ENCODE data around the gene TRIP13.

Gene TRIP13

DNA sequence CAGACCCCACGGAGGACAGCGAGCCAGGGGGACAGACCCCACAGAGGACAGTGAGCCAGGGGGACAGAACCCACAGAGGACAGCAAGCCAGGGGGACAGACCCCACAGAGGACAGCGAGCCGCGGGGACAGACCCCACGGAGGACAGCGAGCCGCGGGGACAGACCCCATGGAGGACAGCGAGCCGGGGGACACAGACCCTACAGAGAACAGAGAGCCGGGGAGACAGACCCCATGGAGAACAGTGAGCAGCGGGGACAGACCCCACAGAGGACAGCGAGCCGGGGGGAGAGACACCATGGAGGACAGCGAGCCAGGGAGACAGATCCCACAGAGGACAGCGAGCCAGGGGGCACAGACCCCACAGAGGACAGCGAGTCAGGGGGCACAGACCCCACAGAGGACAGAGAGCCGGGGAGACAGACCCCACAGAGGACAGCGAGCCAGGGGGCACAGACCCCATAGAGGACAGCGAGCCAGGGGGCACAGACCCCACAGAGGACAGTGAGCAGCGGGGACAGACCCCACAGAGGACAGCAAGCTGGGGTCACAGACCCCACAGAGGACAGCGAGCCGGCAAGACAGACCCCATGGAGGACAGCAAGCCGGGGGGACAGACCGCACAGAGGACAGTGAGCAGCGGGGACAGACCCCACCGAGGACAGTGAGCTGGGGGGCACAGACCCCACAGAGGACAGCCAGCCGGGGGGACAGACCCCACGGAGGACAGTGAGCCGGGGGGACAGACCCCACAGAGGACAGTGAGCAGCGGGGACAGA, 37.5 kb upstream of the TRIP13 start:
- in situ Hi-C loops (cut with HindIII; ENCODE audit: low sequenced_read_pairs) = no loop called here

- in situ Hi-C loops (cut with HindIII; ENCODE audit: low sequenced_read_pairs) = no loop called here
Measured at GRCh38 chr5:855771-856530, 36.7 kb upstream of the TRIP13 start.

GRCh38 chr5:856531-857425, 35.9 kb upstream of the TRIP13 start:
- in situ Hi-C loops (cut with HindIII; ENCODE audit: low sequenced_read_pairs) = no loop called here

- in situ Hi-C loops (cut with HindIII; ENCODE audit: low sequenced_read_pairs) = no loop called here
Measured at GRCh38 chr5:858726-859125, 34.0 kb upstream of the TRIP13 start.

- in situ Hi-C loops (cut with HindIII; ENCODE audit: low sequenced_read_pairs) = no loop called here
Measured at GRCh38 chr5:859391-859790, 33.3 kb upstream of the TRIP13 start.

DNA sequence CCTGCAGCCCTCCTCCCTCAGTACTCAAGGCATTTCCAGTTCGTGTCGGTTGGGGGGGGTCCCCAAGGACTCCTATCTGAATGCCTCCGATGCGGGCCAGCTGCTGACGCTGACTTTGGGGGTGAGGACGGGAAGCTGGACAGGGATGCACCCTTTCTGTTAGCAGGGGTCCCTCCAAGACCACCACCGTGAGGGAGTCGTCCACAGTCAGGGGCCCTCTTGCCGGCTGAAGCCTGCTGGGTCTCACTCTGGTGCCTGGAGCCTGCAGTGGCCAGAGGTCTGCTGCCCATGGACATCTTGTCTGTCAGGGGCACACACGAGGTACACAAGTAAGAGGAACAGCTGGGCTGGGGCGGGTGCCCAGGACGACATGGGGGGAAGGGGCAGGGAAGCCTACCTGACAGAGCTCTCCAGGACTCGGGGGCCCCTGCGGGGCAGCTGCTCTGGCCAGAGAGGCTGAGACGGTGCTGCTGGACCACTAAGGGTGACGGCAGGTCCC, 32.8 kb upstream of the TRIP13 start:
- in situ Hi-C loops (cut with HindIII; ENCODE audit: low sequenced_read_pairs) = no loop called here

- in situ Hi-C loops (cut with HindIII; ENCODE audit: low sequenced_read_pairs) = no loop called here
Measured at GRCh38 chr5:860506-861150, 32.1 kb upstream of the TRIP13 start.

DNA sequence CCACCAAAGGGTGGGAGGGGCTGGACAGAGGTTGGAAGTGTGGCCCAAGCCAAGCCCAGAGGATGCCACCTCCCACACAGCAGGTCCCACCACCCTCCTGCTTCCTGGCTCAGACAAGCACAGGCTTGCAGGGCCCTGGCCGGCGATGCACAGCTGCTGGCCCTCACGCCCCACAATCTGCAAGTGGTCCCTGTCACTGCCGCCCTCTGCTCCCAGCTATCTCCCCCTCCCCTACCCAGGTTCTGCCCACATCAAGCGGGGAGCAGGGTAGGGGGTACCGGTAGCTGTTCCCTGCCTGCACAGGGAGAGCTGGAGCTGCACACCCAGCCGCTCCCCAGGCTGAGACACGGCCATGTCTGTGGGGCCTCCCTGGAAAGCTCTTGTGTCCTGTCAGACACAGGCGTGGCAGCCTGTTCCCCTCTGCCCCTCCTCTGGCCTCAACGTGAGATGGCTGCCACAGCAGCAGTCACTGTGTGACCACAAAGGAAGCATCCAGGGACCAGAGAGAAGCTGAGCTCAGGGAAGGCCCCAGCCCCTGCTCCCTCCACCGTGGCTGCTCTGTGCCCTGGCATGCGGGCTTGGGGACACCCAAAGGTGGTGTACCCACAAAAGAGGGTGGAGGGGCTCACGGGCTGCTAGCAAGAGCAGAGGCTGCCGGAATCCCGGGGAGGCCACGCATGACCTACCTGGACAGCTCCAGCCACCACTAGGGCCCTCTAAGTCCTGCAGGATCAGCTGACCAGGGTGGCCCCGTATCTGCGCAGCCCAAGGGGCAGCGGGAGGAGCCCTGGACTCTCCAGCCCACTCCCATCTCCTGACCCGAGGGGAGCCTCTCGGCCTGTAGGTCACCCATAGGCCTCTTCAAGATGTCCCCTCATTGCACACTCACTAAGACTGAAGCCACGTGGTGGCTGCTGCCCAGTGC, 31.0 kb upstream of the TRIP13 start:
- in situ Hi-C loops (cut with HindIII; ENCODE audit: low sequenced_read_pairs) = no loop called here

DNA sequence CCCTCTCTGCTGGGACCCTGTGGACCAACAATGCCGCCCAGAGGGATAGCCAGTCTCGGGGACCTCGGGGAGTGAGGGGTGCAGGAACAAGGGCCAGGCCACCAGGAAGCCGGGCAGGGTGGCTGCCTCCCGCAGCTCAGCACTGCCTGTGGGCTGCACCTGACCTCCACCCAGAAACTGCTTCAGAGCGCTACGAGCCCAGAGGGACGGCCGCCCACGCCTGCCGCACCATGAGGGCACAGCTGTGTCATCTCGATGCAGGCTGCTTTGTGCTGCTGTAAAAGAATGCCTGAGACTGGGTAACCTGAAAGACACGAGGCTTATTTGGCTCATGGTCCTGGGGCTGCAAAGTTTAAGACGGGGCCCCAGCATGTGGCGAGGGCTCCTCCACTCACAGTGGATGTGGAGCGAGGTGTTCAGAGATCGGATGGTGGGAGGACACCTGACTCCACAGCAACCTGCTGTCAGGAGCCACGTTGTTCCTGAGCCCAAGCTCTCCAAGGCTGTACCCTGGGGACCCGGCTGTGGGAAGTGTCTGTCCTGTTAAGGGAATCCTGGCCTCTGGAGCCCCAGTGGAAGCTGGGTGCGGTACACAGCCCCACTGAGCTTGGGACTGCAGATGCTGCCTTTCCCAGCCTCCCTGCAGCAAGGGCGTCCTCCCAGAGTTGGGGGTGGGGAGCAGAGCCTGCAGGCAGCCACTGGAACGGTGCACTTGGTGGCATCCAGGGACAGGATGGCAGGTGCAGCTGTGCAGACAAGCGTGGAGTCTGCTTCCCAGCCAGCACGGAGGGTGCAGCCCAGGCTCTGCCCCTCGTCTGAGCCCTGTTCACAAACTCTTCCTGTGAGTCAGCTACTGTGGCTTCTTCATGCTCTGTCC, 30.1 kb upstream of the TRIP13 start:
- in situ Hi-C loops (cut with HindIII; ENCODE audit: low sequenced_read_pairs) = no loop called here

GRCh38 chr5:863244-863805, 29.4 kb upstream of the TRIP13 start:
- in situ Hi-C loops (cut with HindIII; ENCODE audit: low sequenced_read_pairs) = no loop called here

- in situ Hi-C loops (cut with HindIII; ENCODE audit: low sequenced_read_pairs) = no loop called here
Measured at GRCh38 chr5:864492-865167, 28.1 kb upstream of the TRIP13 start.

DNA sequence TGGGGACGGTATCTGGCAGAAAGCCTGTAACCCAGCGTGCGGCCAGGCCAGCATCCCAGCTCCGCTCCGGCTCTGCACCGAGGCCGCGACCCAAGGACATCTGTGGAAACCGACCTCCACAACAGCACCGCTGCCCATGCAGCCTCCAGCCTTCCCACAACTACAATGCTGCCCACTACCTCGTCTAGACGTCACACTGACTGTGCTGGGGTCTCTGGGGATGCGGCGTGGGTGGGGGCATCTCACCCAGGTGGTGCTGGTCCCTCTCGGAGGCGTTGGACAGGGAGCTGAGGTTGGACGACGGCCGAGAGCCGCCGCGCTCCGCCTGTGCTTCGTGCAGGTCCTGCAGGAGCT, 27.5 kb upstream of the TRIP13 start:
- in situ Hi-C loops (cut with HindIII; ENCODE audit: low sequenced_read_pairs) = no loop called here

DNA sequence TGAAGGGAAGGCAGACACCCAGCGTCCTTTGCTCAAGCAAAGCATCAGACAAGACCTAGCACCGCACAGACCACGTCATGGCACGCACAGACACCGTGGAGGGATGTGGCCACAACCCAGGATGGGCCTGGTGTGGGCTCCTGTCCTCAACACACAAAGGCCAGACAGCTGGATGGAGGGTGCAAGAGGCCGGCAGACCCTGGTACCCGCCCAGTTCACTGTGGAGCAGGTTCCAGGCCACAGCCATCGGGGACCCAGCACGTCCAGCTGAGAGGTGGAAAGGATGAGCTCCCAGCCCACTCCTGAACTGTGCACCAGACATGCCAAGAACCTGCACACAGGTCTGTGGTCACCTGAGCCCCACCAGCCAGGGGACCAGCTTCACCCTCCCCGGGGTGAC, 26.9 kb upstream of the TRIP13 start:
- in situ Hi-C loops (cut with HindIII; ENCODE audit: low sequenced_read_pairs) = no loop called here

- in situ Hi-C loops (cut with HindIII; ENCODE audit: low sequenced_read_pairs) = no loop called here
Measured at GRCh38 chr5:867300-867870, 25.3 kb upstream of the TRIP13 start.

GRCh38 chr5:868428-869135, 24.1 kb upstream of the TRIP13 start:
- in situ Hi-C loops (cut with HindIII; ENCODE audit: low sequenced_read_pairs) = no loop called here

GRCh38 chr5:870956-871355, 21.7 kb upstream of the TRIP13 start:
- in situ Hi-C loops (cut with HindIII; ENCODE audit: low sequenced_read_pairs) = loop anchor here (5.0 kb wide), 1 partner anchor 46 kb away; no protein-coding TSS in a partner anchor

Data from endothelial cell of hepatic sinusoid (primary cell).